Parathyroid adenoma (tissue), 2 donors: ENCODE results near the gene SORCS2.

Source experiments
- H2AFZ ChIP-seq: fragments of 300-600 bp; sonication (generic); one replicate; pipeline ENCODE4 v1.7.0; 2017; ENCODE audit warnings: antibody characterized with exemption, mild to moderate bottlenecking
- H3K27ac ChIP-seq: fragments of 300-600 bp; sonication (generic); one replicate; pipeline ENCODE4 v1.7.0; 2017
- H3K27me3 ChIP-seq: fragments of 300-600 bp; sonication (generic); one replicate; pipeline ENCODE4 v1.7.0; 2017; ENCODE audit warnings: low read length; ENCODE audit not compliant: control insufficient read depth, insufficient read depth
- H3K36me3 ChIP-seq: fragments of 300-600 bp; sonication (generic); one replicate; pipeline ENCODE4 v1.7.0; 2017; ENCODE audit warnings: low read length; ENCODE audit not compliant: control insufficient read depth, insufficient read depth
- H3K4me1 ChIP-seq: fragments of 300-600 bp; sonication (generic); one replicate; pipeline ENCODE4 v1.7.0; 2017; ENCODE audit warnings: control low read depth
- H3K4me2 ChIP-seq: fragments of 300-600 bp; sonication (generic); one replicate; pipeline ENCODE4 v1.7.0; 2017; ENCODE audit warnings: low read length
- H3K4me3 ChIP-seq: fragments of 300-600 bp; sonication (generic); one replicate; pipeline ENCODE4 v1.7.0; 2017; ENCODE audit warnings: low read depth, low read length
- H3K79me2 ChIP-seq: fragments of 300-600 bp; sonication (generic); one replicate; pipeline ENCODE4 v1.7.0; 2017; ENCODE audit warnings: control low read depth
- H3K9ac ChIP-seq: fragments of 300-600 bp; sonication (generic); one replicate; pipeline ENCODE4 v1.7.0; 2017; ENCODE audit warnings: mild to moderate bottlenecking
- H3K9me3 ChIP-seq: fragments of 300-600 bp; sonication (generic); one replicate; pipeline ENCODE4 v1.7.0; 2017; ENCODE audit warnings: low read length; ENCODE audit not compliant: control insufficient read depth
- CTCF ChIP-seq: fragments of 300-600 bp; sonication (generic); IDR thresholded peaks from one replicate; pipeline ENCODE4 v1.7.0; 2017; ENCODE audit warnings: antibody characterized with exemption, mild to moderate bottlenecking
- donor health status: primary hyperparathyroidism.

The SORCS2 gene

GRCh38 chr4:7337196-7338058, 145.1 kb downstream of the SORCS2 start:
- H3K4me3 ChIP-seq = no peak overlapping the region
- H3K4me2 ChIP-seq = no peak overlapping the region
- TF ChIP-seq CTCF = no peak
- no peaks in the 10 kb centered on the region for H3K36me3 ChIP-seq
- H3K27ac ChIP-seq = no peak overlapping the region
- no peak overlapping the region for H3K9ac ChIP-seq
- no peaks in the 10 kb centered on the region for H3K9me3 ChIP-seq
- no peaks in the 10 kb centered on the region for H3K4me1 ChIP-seq
- no peaks in the 10 kb centered on the region for H3K27me3 ChIP-seq
- H2AFZ ChIP-seq = no peak overlapping the region
- no peaks in the 10 kb centered on the region for H3K79me2 ChIP-seq

GRCh38 chr4:7338059-7338452, 145.7 kb downstream of the SORCS2 start:
- Histone ChIP-seq H3K27ac (no peak overlapping the region), H3K4me2 (no peak overlapping the region), H3K27me3 (no peaks in the 10 kb centered on the region), H3K4me3 (no peak overlapping the region), H3K4me1 (no peaks in the 10 kb centered on the region), H2AFZ (no peak overlapping the region), H3K9ac (no peak overlapping the region), H3K36me3 (no peaks in the 10 kb centered on the region), H3K79me2 (no peaks in the 10 kb centered on the region), H3K9me3 (no peaks in the 10 kb centered on the region)
- TF ChIP-seq CTCF = no peak

GRCh38 chr4:7338876-7339623, 146.7 kb downstream of the SORCS2 start:
- H3K4me2 ChIP-seq = no peak overlapping the region
- H3K27me3 ChIP-seq = no peaks in the 10 kb centered on the region
- no peaks in the 10 kb centered on the region for H3K79me2 ChIP-seq
- no peaks in the 10 kb centered on the region for H3K9me3 ChIP-seq
- H2AFZ ChIP-seq = no peak overlapping the region
- H3K27ac ChIP-seq = no peak overlapping the region
- no peaks in the 10 kb centered on the region for H3K36me3 ChIP-seq
- no peaks in the 10 kb centered on the region for H3K4me1 ChIP-seq
- TF ChIP-seq CTCF = no peak
- H3K9ac ChIP-seq = no peak overlapping the region
- H3K4me3 ChIP-seq = no peak overlapping the region

- Histone ChIP-seq H3K9ac (no peak overlapping the region), H2AFZ (no peak overlapping the region), H3K36me3 (no peaks in the 10 kb centered on the region), H3K27ac (no peak overlapping the region), H3K4me2 (no peak overlapping the region), H3K79me2 (no peaks in the 10 kb centered on the region), H3K4me1 (no peaks in the 10 kb centered on the region), H3K9me3 (no peaks in the 10 kb centered on the region), H3K27me3 (no peaks in the 10 kb centered on the region), H3K4me3 (no peak overlapping the region)
- no peak for TF ChIP-seq CTCF
Measured at GRCh38 chr4:7339751-7340552, 147.6 kb downstream of the SORCS2 start.
